ENCODE results near the gene DNMT3A.

DNA sequence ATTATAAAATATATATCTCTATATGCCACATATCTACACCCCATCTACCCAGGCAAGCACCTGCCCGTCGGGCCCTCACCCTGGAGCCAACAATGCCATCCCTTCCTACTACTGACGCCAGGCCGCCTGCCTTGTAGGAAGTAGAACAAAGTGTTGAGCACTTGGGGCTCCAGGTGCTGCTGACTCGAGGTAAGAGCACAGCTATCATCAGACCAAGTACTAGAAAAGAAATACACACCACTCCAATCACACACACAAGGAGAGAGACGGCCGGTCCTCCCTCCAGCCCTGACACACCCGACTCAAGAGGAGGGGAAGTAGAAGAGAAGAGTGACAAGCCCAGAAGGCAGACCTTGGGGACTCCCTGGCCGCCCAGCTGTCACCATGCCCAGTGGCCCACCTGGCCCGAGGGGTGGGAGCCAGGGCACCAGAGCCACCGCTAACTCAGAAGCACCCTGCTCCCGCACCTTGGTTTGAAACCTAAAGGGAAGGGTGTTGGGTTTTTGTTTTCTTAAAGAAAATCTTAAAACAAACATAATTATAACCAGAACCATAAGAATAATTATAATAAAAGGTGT is 109.4 kb downstream of the DNMT3A start:
- TF ChIP-seq EZH2phosphoT487 (IDR thresholded peaks at IDR 0.05; ENCODE audit: borderline replicate concordance) (no peak), CTCF (conservative IDR thresholded peaks at IDR 0.05; ENCODE audit: low read length) (no peak)

Data from Loucy (cell line).